Measurements from ENCODE around the gene SNRK.

The SNRK gene

DNA sequence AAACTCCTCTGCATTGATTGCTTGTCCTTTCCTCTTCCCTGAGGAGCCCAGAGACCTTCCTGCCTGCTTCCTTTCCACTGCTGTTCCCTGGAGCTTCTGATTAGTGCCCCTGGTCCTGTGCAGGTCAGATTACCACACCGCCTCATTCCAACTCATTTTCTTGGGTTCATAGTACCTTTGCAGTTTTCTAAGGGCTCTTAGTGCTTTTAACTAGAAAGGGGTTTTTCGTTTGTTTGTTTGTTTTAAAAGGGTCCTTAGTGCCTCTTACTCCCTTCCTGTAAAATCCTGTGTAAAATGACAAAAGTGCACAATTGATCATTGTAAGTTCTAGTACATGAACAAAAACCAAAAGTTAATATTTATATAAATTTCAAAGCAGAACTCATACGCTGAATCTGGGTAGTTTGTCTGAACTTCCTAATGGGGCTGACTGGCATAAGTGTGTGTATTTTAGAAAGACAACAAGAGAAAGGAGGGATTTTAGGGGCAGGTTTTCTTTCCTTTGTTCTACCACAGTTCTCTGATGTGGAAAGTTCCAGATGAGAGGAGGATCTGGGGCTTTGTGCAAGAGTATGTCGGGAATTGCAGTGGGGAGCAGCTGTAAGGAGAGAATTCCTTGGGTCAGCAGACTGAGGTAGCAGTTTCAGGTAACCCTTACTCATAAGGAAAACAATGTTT lies 30.6 kb downstream of the SNRK start:
- DNase-seq = no peak

DNA sequence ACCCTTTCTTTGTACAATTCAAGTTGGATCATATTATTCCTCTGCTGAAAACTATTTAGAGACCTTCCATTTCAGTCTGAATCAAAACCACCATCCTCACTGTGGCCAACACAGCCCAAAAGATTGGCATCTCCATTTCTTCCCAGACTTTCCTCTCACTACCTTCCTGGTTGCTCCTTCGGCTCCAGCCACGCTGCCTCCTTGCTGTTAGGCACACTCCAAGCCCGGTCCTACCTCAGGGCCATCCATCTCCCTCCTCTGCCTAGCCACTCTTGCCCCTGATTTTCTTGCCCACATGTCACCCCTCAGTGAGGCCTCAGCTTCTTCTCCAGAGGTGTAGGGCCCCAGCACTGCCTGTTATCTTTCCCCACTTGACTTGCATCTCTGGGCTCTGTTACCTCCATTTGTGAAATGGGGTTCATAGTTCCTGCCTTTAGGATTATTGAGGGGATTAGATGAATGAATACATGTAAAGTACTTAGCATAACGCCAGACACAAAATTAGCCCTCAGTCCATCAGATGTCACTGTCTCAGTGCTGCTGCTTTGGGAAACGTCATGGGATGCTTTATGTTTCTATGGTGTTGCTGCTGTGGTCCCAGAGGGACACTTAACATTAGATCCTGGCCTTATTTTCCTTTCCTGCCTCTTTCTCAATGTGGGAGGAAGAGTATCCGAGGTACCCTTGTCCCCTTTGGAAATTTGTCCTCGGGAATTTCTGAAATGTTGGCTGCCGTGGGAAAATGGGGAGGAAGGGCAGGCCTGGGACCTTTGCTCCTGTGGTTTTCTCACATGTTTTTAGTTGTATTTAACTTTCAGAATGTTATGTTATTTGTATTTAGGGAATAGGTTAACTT lies 31.3 kb downstream of the SNRK start:
- DNase-seq = no peak

DNA sequence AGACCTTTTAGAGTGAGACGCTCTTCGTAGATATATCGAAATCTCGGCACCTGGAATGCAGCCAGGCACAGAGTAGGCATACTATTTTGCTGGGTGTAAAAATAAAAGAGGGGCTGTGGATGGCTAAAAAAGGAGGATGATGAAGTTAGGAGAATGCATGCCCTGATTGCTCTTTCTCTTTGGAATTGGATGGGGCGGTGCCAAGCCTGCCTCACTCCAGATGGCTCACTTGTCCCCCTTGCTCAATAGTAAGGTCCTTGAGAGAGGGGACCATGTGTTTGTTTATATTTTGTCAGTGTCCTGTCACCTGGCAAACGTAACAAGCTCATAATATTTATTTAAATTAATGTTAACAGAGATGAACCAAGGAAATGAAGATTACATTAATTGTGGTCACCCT lies 33.0 kb downstream of the SNRK start:
- DNase-seq = no peak

DNA sequence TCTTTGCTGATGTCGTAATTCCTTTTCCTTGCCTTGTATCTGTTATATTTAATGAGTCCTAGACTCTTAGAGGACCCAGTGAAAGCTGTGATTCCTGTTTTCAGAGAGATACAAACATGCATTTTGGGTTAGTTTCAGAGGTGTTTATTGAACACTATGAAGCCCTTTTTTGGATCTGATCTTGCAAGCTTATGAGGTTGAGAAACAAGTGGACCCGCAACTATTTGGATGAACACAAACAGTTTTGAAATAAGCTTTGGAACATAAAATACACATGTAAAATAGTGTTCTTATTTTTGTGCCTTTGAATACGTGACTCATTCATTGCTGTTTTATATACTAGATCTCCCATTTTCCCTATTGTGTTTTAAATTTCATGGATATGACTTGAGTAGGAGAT lies 33.5 kb downstream of the SNRK start:
- no peak for DNase-seq

DNA sequence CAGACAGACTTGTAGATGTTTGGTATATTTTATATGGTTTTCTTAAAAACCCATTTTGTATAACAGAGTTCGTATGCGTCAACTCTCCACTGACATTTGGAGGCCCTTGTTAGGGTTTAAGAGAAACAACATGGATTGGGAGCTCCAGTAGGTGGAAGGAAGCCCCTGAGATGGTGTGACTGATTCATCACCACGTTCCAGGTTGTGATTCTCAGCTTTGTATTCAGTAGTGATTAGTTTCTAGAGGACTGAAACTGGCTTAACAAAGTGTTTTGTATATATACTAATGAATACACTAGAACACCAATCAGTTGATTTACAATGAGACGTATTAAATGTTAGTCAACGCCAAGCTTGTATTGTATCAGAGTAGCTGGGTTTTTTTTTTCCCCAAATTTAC lies 33.9 kb downstream of the SNRK start:
- DNase-seq = no peak

DNA sequence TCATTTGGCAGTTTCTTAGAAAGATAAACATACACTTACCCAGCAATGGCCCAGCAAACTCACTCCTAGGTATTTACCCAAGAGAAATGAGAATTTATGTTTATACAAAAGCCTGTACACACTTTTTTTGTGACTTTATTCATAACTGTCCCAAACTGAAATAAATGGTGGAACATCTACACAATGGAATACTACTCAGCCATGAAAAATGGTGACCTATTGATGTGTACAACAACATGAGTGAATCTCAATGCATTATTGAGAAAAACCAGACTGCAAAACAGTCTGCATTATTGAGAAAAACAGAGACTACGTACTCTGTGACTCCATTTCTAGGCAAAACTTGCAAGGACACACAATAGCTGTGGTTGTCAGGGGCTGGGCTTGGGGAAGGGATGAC lies 37.2 kb downstream of the SNRK start:
- no peak for DNase-seq

DNA sequence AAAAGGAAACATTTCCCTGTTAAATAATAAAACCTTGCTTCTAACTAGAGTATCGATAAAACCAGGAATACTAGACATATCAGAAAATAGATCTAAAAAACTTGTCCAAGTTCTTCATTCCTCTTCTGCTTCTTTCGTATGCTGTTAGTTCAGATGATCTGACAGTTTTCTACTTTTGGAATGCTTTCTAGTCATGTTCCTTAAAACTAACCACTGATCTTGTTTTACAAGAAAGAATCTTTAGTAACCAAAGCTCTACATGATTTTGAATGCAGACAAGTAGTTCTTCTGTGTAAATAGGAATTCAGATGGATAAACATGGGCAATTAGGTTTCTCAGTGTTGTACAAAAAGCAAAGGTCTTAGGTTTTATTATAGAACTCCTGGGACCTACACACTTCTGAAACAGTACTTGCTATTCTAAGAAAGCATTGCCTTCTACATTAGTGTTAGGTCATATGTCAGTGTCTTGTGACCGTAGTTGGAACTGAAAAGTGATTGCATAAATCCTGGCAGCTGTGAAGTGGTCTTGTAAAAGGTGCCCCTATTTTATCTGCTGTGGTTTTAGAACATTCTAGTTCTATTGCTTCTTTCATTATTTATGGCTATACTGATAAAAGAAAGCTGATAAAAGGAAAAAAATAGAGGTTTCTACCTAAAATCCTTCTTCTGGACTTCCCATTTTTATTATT lies 40.7 kb downstream of the SNRK start:
- no peak for DNase-seq

DNA sequence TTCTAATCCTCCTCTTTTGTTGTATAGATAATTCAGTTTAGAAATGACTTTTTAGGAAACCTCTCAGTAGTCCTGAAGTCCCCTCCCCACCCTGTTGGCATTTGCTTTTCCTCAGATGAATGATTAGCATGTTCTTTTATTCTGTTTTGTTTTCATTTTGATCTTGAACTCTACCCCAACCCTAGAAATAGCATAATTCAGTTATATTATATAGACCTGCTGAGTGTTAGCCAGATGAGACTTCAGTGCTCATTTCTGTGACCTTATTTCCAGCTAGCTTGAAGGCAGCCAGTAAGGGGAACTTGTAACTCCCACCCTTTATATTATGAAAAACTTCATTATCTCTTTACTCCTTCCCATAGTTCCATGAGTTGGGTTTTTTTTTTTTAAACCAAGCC lies 41.2 kb downstream of the SNRK start:
- DNase-seq = no peak

DNA sequence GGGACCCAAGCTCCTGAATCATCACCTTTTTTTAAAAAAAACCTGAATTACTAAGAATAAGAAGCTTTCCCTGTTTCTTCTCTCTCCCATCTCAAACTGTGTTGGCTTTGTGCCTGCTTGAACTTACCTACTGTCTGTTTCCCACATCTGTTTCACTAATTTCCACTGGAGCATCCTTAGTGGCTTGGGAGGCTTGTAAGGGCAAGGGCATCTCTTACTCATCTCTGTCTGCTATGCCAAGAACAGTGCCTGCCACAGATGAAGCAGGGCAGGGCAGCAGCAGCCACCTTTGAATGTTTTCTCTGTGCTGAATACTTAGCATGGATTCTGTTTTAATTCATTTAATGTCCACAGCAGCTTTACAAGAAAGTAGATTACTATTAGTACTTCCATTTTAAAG lies 42.3 kb downstream of the SNRK start:
- no peak for DNase-seq

DNA sequence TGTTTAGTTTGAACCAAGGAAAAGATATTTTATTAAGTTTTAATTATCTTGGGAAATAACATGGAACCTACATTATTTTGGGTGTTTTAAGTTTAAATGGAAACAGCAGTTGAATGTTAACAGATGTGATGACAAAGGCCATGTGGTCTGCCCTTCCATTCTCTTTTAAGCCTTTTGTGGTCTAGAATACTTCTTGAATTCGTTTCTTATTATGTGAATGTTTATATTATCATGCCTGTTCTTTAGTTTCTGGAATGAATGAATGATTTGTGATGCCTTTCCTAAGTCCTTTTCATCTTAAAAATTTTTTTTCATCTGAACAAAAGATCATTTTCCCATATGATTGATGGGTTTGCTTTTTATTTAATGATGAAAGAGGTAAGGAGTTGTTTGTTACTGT lies 44.6 kb downstream of the SNRK start:
- DNase-seq = no peak

DNA sequence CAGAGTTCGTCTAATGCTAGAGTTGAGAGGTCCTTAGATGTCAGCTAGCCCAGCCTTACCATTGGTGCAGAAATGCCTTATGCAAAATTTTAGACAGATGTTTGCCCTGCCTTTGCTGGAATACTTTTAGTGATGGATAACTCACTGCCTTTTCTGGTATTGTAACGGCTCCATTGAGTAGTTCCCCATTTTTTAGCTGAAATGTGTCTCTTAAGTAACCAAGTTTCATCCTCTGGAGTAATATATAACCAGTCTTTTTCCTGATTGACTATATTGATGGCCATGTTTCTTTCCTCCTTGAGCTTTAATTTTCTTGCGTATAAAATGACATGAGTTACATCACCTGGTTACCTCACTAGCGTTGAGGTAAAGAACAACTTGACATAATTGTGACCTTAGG lies 45.0 kb downstream of the SNRK start:
- DNase-seq = no peak

DNA sequence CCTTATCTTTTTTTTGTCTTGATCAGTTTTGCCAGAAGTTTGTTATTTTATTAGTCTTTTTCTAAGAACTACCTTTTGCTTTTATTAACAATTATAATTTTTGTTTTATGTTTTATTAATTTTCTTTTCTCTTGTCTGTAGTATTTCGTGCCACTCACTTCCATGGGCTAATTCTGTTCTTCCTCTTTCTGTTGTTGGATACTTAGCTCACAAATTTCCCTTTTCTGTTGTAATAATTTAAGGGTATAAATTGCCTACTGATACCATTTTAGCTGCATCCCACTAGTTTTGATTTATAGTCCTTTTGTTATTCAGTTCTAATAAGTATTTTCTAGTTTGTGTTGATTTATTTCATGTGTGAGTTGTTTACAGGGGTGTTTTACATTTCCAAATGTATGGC lies 48.6 kb downstream of the SNRK start:
- DNase-seq = no peak

DNA sequence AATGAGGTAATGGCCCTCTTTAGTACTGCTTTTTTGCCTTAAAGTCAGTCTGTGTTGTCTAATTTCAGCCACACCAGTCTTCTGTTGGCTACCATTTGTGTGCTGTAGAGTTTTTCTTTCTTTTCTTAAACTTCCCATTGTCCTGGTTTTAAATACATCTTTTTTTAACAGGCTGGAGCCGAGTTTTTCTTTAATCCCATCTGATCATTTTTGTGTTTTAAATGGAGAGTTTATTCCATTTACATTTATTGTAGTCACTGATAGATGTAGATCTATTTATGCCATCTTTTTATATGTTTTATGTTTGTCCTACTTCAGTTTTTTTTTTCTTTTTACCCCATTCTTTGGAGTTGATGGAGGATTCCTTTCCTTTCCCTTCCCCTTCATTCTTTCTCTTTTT lies 49.5 kb downstream of the SNRK start:
- DNase-seq = no peak

DNA sequence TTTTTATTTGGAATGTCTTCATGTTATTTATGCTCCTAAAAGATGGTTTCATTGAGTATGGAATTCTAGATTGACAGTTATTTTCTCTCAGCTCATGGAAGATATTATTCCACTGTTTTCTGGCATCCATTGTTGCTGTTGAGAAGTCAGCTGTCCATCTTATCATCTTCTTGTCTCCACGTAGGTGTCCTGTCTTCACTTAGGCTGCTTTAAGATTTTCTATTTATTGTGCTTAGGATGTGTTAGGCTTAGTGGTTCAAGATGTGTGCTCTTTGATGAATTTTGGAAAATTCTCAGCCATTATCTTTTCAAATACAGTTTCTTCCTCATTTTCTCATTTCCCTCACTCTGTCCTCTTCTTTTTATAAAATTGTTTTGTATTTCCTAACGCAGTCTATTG lies 52.0 kb downstream of the SNRK start:
- DNase-seq = no peak

DNA sequence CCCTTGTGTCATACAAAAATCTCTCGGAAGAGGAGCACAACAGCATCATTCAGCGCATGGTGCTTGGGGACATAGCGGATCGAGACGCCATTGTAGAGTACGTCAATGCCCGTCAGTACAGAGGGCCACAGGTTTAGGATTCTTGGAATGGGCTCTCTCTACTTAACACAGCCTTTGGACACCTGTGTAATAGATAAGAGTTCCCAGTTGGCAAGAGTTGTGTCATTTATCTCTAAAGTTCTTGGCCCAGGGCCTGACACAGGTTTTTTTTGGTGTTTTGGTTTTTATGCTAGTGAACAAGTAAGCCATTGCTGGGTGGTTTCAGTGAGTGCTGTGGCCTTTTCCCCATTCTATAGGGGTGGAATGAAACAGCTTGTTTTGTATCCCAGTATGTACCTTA lies 54.1 kb downstream of the SNRK start:
- DNase-seq = no peak

DNA sequence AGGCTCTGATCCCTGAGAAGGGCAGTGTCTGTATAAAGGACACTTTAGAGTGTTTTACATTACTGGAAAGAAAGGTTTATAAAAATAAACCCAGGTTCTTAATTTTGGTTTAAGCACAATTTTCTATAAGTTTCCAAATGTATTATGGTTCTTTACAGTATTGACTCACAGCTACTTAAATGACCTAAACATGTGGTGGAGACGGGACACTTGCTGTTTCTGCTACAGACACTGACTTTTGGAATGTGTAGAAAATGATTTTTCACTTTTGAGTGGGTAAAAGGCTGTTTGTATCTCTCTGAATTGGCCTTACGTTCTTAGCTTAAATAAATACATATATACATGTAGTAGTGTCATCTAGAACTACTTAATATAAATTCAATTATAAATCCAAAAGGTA lies 55.4 kb downstream of the SNRK start:
- DNase-seq = no peak

DNA sequence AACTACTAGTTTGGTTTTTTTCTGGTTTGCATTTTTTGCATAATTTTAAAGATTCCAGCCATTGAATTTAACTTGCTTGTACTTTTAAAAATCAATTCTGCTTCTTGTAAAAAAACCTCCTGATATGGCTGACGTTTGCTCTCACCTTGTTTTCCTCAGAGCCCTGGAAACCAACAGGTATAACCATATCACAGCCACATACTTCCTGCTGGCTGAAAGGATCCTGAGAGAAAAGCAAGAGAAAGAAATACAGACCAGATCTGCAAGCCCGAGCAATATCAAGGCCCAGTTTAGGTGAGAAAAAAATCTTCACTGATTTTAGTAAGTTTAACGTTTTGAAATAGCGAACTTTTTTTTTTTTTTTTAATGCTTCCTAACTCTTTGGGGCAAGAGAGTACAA lies 56.8 kb downstream of the SNRK start:
- no peak for DNase-seq

DNA sequence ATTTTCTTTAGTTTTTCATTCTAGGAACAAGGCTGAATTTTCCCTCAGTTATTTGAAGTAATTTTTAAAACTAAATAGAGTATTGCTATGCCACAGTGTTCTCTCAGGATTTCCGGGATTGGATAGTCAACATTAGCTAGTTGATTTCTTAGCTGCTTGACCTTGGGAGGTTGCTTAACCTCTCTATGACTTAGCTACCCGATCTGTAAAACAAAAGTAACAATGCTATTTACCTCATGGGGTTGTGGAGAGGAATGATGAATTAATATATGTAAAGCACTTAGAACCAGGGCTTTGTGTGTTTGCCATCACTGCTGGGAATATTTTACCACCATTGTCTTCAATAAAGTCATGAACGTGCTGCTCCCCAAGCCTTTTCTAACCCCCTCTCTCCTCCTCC lies 57.5 kb downstream of the SNRK start:
- no peak for DNase-seq

DNA sequence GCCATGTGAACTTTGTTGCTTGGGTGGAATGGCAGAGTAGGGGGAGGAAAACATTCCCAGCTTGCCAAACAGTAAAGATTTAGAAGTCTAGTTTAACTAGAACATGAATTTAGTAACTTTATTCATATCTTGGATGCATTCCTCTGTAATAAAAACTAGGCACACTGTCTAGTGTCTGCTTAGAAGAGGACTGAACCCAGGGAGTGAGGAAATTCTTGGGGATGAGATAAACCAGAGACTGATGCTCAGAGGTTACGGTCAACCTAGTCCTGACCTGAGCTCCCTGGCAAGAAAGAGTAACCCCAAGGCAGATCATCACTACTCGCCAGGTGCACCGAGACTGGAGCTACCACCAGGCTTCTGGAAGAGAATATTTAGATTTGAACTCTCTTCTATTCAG lies 58.2 kb downstream of the SNRK start:
- no peak for DNase-seq

DNA sequence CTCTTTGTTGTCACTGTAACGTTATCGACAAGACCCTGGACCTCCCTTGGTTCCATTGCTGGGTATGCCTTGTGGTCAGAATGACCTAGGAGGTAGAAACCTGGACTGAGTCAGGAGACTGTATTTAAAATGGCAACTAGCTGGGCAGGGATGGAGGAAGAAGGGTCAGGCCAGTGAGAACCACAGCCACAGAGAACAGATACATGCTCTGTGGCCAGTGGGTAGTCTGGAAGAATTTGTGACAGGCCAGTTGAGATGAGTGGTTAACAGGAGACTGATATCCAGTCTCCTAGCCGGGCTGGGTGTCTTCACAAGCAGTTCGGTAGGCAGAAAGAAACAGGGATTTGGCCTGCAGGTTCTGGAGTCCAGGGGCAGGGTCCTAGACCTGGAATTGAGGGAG lies 58.9 kb downstream of the SNRK start:
- no peak for DNase-seq

DNA sequence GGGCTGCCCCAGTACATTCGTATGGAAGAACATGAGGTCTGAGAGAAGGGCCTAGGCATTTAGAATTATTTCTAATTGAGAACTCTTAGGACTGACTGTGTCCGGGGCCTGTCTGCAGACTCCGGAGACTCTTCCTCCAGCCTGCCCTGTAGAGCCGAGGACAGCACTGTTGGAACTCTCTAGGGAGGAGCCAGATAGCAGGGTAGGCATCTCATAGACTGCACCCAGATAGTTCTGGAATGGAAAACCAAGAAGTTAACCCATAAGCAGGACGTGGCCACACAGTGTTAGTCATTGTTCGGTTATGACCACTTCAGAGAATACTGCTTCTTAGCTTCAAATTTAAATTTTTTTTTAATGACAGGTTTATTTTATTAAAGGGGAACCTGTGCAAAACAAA lies 59.5 kb downstream of the SNRK start:
- DNase-seq = no peak

DNA sequence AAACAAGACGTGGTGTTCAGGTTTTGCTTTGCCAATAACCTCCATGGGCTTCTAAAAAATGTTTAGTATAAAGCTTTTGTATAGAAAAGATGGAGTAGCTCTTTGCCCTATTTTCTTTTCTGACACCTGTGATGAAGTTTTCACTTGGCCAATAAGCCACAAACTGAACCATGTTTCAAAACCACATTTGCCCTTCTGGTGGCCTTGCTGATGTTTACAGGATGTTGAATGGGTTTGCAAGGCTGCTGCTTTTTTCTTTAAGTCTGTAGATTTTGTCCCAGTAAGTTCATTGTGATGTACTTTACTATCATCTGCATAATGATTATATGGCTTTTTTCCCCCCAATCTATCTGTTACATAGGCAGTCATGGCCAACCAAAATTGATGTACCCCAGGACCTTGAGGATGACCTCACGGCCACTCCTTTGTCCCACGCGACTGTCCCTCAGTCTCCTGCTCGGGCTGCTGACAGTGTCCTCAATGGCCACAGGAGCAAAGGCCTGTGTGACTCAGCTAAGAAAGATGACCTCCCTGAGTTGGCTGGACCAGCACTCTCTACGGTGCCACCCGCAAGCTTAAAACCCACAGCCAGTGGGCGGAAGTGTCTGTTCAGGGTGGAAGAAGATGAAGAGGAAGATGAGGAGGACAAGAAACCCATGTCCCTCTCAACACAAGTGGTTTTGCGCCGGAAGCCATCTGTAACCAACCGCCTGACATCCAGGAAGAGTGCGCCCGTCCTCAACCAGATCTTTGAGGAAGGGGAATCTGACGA lies 60.8 kb downstream of the SNRK start:
- no peak for DNase-seq

DNA sequence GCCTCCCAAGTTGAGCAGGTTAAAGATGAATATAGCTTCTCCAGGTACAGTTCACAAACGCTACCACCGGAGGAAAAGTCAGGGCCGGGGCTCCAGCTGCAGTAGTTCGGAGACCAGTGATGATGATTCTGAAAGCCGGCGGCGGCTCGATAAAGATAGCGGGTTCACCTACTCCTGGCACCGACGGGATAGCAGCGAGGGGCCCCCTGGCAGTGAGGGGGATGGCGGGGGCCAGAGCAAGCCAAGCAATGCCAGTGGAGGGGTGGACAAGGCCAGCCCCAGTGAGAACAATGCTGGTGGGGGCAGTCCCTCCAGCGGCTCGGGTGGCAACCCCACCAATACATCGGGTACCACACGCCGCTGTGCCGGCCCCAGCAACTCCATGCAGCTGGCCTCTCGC lies 61.4 kb downstream of the SNRK start:
- DNase-seq = no peak
